ENCODE results near the gene EPAS1. TPM values are rescaled to one million over a fixed set of nuclear protein-coding genes. Genes with fewer than 3 reads are reported as not detected.
A peak's percentile ranks its signal among the peaks of the same experiment; 100 is the strongest.

The EPAS1 gene
- total and polyA plus RNA-seq, 2 of the 8 experiments (the other 6 are each of a cell fraction or from before 2014, with no cell fraction given): 2.0 to 4.9 TPM

GRCh38 chr2:46298272-46298521 is 990 bp downstream of the EPAS1 start:
- TF ChIP-seq CBX5 (IDR thresholded peaks at IDR 0.05; ENCODE audit: low read depth, low read length): no peak
- TF ChIP-seq GTF2F1 (IDR thresholded peaks at IDR 0.05; ENCODE audit: borderline replicate concordance, low read depth, low read length): no peak
- TF ChIP-seq MAX (IDR thresholded peaks at IDR 0.05): no peak; the same call in 1 of the 2 replicates
- TF ChIP-seq EZH2 (IDR thresholded peaks at IDR 0.05; ENCODE audit: low read depth, low read length, severe bottlenecking): no peak
- no peak for TF ChIP-seq CBX8 (IDR thresholded peaks at IDR 0.05; ENCODE audit: borderline replicate concordance, low read depth, low read length)
- no peak for TF ChIP-seq YY1 (IDR thresholded peaks at IDR 0.05; ENCODE audit: low read depth, low read length)
- TF ChIP-seq GABPA (IDR thresholded peaks at IDR 0.05; ENCODE audit: borderline replicate concordance, insufficient read depth, low read length): no peak
- TF ChIP-seq RNF2 (IDR thresholded peaks at IDR 0.05; ENCODE audit: borderline replicate concordance, low read depth, low read length, missing control alignments, poor library complexity, severe bottlenecking): peak; percentile 5
- TF ChIP-seq CREB1 (IDR thresholded peaks at IDR 0.05): no peak
- H2BK5ac ChIP-seq (ENCODE audit: low read depth, low read length): no peak overlapping the region

More at GRCh38 chr2:46298272-46298521, 990 bp downstream of the EPAS1 start:
- no peak overlapping the region for H4K91ac ChIP-seq (replicated peaks; ENCODE audit: insufficient read length, low read length)
- H3K79me1 ChIP-seq (ENCODE audit: low read depth, low read length): no peaks in the 10 kb centered on the region
- no peaks in the 10 kb centered on the region for H3K9me3 ChIP-seq (ENCODE audit: insufficient read depth in 2 of 2, low read depth in 1 of 2, low read length in 1 of 2)
- no peak overlapping the region for H4K5ac ChIP-seq (ENCODE audit: insufficient read length, low read depth, low read length)
- H3K9ac ChIP-seq (replicated peaks in 1 of 4; ENCODE audit: extremely low read depth in 1 of 4, low read depth in 3 of 4, low read length in 3 of 4): no peak overlapping the region
- WGBS, 2 experiments (ENCODE audit: extremely low coverage in 1 of 2, insufficient coverage in 1 of 2, insufficient read length in 1 of 2, insufficient replicate concordance in 2 of 2, low coverage in 1 of 2, low lambda C conversion rate in 2 of 2, missing lambda C conversion rate in 1 of 2): 4% methylated on average over 19 of the region's 19 CpGs; no CpG with 5 or more reads in 1 of the 2 experiments
- no peak overlapping the region for H2AK5ac ChIP-seq (ENCODE audit: low read depth, low read length)
- H3K4me2 ChIP-seq (ENCODE audit: insufficient read depth in 1 of 2, low read depth in 2 of 2, low read length in 2 of 2): peak overlapping the region; percentile 87 to 90
- no peak overlapping the region for H2AFZ ChIP-seq (ENCODE audit: low read length)
- no peak overlapping the region for H2BK20ac ChIP-seq (ENCODE audit: low read length)
- H3K4me1 ChIP-seq (replicated peaks in 1 of 4; ENCODE audit: control insufficient read depth in 3 of 4, insufficient read depth in 4 of 4, low read length in 3 of 4): peaks cover 4 to 22% (median 11%) of the 10 kb centered on the region in 4 experiments; a peak in 5 of 7 replicates
- no peak for FAIRE-seq
- H3K27me3 ChIP-seq (replicated peaks in 1 of 4; ENCODE audit: control insufficient read depth in 3 of 4, extremely low read depth in 1 of 4, insufficient read depth in 3 of 4, low read length in 3 of 4): peaks cover 43 to 69% (median 60%) of the 10 kb centered on the region in 4 experiments
- H2BK12ac ChIP-seq (ENCODE audit: low read depth, low read length): no peak overlapping the region
- POLR2A ChIA-PET (ENCODE audit: partially characterized antibody): no interaction called here
- 0 out of 2 replicates have a peak overlapping the region, but pooled peaks have one; percentile 46 for H2BK15ac ChIP-seq (ENCODE audit: low read length)
- CTCF ChIA-PET (ENCODE audit: partially characterized antibody): interaction anchor here (1.0 to 2.0 kb wide), 4 partner anchors 68 to 113 kb away, joined by 3 to 7 read pairs (median 6); no protein-coding TSS in a partner anchor
- H3K79me2 ChIP-seq (ENCODE audit: control insufficient read depth in 1 of 2, insufficient read depth in 2 of 2, low read length in 2 of 2): no peaks in the 10 kb centered on the region
- no peak overlapping the region for H3K18ac ChIP-seq (ENCODE audit: extremely low read depth, low read length)
- H4K20me1 ChIP-seq (replicated peaks in 1 of 2; ENCODE audit: control insufficient read depth in 1 of 2, insufficient read depth in 2 of 2, low read length in 2 of 2): peaks cover 5 to 12% of the 10 kb centered on the region in 2 experiments
- H3K14ac ChIP-seq (ENCODE audit: insufficient read length): no peak overlapping the region
- peak in 1 of 2 experiments; percentile 70 for DNase-seq (ENCODE audit: low read depth in 1 of 2, low spot score in 2 of 2)
- no peak overlapping the region; the same call in 1 of the 2 replicates for H4K8ac ChIP-seq (ENCODE audit: extremely low read depth, insufficient read depth, low read length)
- no peak overlapping the region for H3K56ac ChIP-seq (replicated peaks; ENCODE audit: insufficient read length, low read depth, low read length)
- no peak overlapping the region for H2BK120ac ChIP-seq (replicated peaks; ENCODE audit: low read depth, low read length)
- no peaks in the 10 kb centered on the region; a peak in 1 of 8 replicates for H3K36me3 ChIP-seq (ENCODE audit: control insufficient read depth in 2 of 4, insufficient read depth in 4 of 4, low read length in 3 of 4)
- H3K4ac ChIP-seq (replicated peaks; ENCODE audit: insufficient read length, low read depth, low read length): no peak overlapping the region
- no peak overlapping the region for H3K23ac ChIP-seq (ENCODE audit: insufficient read length)
- peak overlapping the region; percentile 42 to 70 (median 54); a peak in 7 of 8 replicates for H3K4me3 ChIP-seq (ENCODE audit: extremely low read depth in 1 of 4, insufficient read depth in 2 of 4, low read depth in 3 of 4, low read length in 4 of 4)
- no peak overlapping the region for H3K27ac ChIP-seq (ENCODE audit: low read depth, low read length)
- H3K23me2 ChIP-seq (ENCODE audit: low read depth, low read length): peaks cover 28% of the 10 kb centered on the region
